ENCODE data around the gene RNF213. TPM values are rescaled to one million over a fixed set of nuclear protein-coding genes. Genes with fewer than 3 reads are reported as not detected.

Gene RNF213
- total RNA-seq, 1 donor from 2014 or later, result 110 TPM

DNA sequence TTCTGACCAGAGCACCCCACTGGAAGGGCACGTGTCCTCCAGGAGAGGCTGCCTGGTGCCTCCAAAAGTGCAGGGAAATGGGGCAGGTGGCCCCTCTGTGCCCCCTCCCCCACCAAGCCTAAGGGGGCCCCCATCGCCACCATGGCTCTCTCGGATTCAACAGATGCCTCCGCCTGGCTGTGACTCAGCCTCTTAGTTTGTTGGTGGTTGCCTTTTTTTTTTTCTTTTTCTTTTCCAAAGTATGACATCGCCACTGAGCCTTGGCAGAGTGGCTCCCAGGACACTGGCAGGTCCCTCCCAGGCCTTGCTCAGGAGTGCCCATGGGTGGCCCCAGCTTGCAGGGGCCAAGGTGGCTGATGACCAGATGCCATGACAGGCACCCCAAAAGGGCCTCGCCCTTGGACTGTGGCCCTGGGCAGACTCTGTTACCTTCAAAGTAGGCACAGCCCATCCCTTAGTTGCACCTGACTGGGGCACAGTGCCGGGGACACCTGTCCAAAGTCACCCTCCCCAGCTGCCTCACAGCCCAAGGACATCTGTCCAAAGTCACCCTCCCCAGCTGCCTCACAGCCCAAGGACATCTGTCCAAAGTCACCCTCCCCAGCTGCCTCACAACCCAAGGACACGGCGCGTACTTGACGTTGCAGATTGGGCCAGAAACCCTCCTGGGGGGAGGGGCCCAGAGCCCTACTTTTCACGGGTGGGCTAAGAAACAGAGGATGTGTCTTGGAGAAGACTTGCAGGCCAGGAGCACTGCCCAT, 186.2 kb downstream of the RNF213 start:
- H3K27ac Mint-ChIP-seq (ENCODE audit: unreplicated experiment), result no peak overlapping the region
- TF ChIP-seq, protein P1, sequence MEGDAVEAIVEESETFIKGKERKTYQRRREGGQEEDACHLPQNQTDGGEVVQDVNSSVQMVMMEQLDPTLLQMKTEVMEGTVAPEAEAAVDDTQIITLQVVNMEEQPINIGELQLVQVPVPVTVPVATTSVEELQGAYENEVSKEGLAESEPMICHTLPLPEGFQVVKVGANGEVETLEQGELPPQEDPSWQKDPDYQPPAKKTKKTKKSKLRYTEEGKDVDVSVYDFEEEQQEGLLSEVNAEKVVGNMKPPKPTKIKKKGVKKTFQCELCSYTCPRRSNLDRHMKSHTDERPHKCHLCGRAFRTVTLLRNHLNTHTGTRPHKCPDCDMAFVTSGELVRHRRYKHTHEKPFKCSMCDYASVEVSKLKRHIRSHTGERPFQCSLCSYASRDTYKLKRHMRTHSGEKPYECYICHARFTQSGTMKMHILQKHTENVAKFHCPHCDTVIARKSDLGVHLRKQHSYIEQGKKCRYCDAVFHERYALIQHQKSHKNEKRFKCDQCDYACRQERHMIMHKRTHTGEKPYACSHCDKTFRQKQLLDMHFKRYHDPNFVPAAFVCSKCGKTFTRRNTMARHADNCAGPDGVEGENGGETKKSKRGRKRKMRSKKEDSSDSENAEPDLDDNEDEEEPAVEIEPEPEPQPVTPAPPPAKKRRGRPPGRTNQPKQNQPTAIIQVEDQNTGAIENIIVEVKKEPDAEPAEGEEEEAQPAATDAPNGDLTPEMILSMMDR (IDR thresholded peaks at IDR 0.05; ENCODE audit: unreplicated experiment), result no peak
- no peaks in the 10 kb centered on the region for H3K4me1 Mint-ChIP-seq (ENCODE audit: unreplicated experiment)
- H3K36me3 Mint-ChIP-seq (ENCODE audit: low read depth, unreplicated experiment), result no peaks in the 10 kb centered on the region
- no peak for DNase-seq (ENCODE audit: low spot score)
- no peak overlapping the region for H3K4me3 Mint-ChIP-seq (ENCODE audit: unreplicated experiment)
- peaks cover 4% of the 10 kb centered on the region for H3K27me3 Mint-ChIP-seq (ENCODE audit: unreplicated experiment)
- no peaks in the 10 kb centered on the region for H3K9me3 Mint-ChIP-seq (ENCODE audit: unreplicated experiment)

DNA sequence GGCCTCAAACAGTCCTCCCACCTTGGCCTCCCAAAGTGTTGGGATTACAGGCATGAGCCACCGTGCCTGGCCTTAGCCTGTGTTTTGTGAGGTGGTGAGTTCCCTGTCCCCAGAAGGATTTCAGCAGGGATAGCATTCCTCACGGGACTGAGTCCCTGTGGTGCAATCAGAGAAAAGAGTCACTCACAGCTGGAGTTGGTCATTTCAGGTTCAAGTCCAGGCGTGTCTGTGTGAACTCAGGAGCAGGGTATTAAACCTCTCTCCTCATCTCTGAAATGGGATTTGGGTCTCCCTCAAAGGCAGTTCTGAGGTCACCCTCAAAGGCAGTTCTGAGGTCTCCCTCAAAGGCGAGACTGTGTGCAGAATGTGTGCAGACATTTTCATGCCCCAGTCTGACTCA, 187.1 kb downstream of the RNF213 start:
- H3K9me3 Mint-ChIP-seq (ENCODE audit: unreplicated experiment), result no peaks in the 10 kb centered on the region

More for the DNA sequence above, 187.1 kb downstream of the RNF213 start:
- H3K4me3 Mint-ChIP-seq (ENCODE audit: unreplicated experiment), result no peak overlapping the region
- H3K4me1 Mint-ChIP-seq (ENCODE audit: unreplicated experiment), result no peaks in the 10 kb centered on the region
- DNase-seq (ENCODE audit: low spot score), result no peak
- H3K27ac Mint-ChIP-seq (ENCODE audit: unreplicated experiment), result no peak overlapping the region
- peaks cover 2% of the 10 kb centered on the region for H3K27me3 Mint-ChIP-seq (ENCODE audit: unreplicated experiment)
- TF ChIP-seq, protein P1 (IDR thresholded peaks at IDR 0.05; ENCODE audit: unreplicated experiment), result no peak
- H3K36me3 Mint-ChIP-seq (ENCODE audit: low read depth, unreplicated experiment), result no peaks in the 10 kb centered on the region

Small RNA genes within 50 kb of the gene (microRNA-seq; reads per million reads assigned to microRNA genes)
- gene MIR4730 (ENCODE audit: unreplicated experiment), result not detected

Other genes with a start within 250 kb of the RNF213 start
- gene TBC1D16, start 225.0 kb upstream of the RNF213 start, total RNA-seq (ENCODE audit: unreplicated experiment), result 126 TPM
- gene CCDC40, start 224.2 kb upstream of the RNF213 start, total RNA-seq (ENCODE audit: unreplicated experiment), result 7.7 TPM
- gene GAA, start 159.3 kb upstream of the RNF213 start, total RNA-seq (ENCODE audit: unreplicated experiment), result 93.0 TPM
- 76.6 TPM for gene EIF4A3, start 113.7 kb upstream of the RNF213 start, total RNA-seq (ENCODE audit: unreplicated experiment)
- 0.64 TPM for gene CARD14, start 90.8 kb upstream of the RNF213 start, total RNA-seq (ENCODE audit: unreplicated experiment)
- gene SGSH, start 40.5 kb upstream of the RNF213 start, total RNA-seq (ENCODE audit: unreplicated experiment), result 76.0 TPM
- gene SLC26A11, start 40.4 kb upstream of the RNF213 start, total RNA-seq (ENCODE audit: unreplicated experiment), result 50.1 TPM
- gene ENDOV, start 154.3 kb downstream of the RNF213 start, total RNA-seq (ENCODE audit: unreplicated experiment), result 40.7 TPM
- 0.10 TPM for gene NPTX1, start 215.8 kb downstream of the RNF213 start, total RNA-seq (ENCODE audit: unreplicated experiment)